ENCODE results near the gene STARD13.
A peak's percentile ranks its signal among the peaks of the same experiment; 100 is the strongest.

STARD13 gene

DNA sequence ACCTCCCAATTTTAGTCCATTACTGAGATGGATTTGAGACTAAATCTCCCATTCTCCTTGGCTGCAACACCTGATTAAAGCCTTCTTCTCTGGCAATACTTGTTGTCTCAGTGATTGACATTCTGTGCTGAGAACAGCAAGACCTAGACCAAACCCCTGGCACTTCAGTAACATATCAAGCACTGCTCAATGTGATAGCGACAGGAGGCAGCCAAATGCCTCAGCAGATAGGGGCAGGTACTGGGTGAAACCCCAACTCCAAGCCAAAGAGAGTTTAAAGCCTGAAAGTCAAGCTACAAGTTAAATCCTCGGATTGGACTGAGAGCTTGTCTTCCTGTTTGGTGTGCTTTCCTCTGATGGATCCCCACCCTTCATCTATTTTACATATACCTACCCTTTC is 52.7 kb downstream of the STARD13 start:
- TF ChIP-seq ZFX (IDR thresholded peaks at IDR 0.05; ENCODE audit: borderline replicate concordance), result no peak
- TF ChIP-seq, protein P1, sequence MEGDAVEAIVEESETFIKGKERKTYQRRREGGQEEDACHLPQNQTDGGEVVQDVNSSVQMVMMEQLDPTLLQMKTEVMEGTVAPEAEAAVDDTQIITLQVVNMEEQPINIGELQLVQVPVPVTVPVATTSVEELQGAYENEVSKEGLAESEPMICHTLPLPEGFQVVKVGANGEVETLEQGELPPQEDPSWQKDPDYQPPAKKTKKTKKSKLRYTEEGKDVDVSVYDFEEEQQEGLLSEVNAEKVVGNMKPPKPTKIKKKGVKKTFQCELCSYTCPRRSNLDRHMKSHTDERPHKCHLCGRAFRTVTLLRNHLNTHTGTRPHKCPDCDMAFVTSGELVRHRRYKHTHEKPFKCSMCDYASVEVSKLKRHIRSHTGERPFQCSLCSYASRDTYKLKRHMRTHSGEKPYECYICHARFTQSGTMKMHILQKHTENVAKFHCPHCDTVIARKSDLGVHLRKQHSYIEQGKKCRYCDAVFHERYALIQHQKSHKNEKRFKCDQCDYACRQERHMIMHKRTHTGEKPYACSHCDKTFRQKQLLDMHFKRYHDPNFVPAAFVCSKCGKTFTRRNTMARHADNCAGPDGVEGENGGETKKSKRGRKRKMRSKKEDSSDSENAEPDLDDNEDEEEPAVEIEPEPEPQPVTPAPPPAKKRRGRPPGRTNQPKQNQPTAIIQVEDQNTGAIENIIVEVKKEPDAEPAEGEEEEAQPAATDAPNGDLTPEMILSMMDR (IDR thresholded peaks at IDR 0.05), result no peak
- H3K27ac ChIP-seq, result no peak overlapping the region

DNA sequence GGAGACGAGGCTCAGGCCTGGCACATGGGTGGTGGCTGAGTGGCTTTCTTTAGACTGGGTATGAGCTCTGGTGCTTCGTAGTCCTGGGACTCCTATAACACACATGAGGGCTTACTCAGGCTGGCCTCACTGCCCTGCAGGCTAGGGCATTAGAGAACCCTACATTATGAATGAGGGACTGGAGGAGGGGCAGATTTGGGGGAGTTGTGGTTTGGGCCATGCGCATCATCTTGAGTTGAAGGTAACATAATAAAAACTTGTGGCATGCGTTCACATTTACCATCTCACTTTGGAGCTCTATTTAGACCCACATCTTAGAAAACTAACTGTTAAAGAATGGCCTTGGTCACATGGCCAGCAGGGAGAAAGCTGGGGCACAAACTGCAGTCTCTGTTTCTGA is 54.2 kb downstream of the STARD13 start:
- no peak overlapping the region for H3K27ac ChIP-seq
- TF ChIP-seq, protein P1 (IDR thresholded peaks at IDR 0.05), result no peak
- no peak for TF ChIP-seq ZFX (IDR thresholded peaks at IDR 0.05; ENCODE audit: borderline replicate concordance)

GRCh38 chr13:33230178-33230881 is 55.2 kb downstream of the STARD13 start:
- H3K27ac ChIP-seq, result no peak overlapping the region
- no peak for TF ChIP-seq ZFX (IDR thresholded peaks at IDR 0.05; ENCODE audit: borderline replicate concordance)
- TF ChIP-seq, protein P1 (IDR thresholded peaks at IDR 0.05), result no peak

GRCh38 chr13:33229446-33230177 is 55.9 kb downstream of the STARD13 start:
- TF ChIP-seq ZFX (IDR thresholded peaks at IDR 0.05; ENCODE audit: borderline replicate concordance), result no peak
- TF ChIP-seq, protein P1 (IDR thresholded peaks at IDR 0.05), result no peak
- H3K27ac ChIP-seq, result no peak overlapping the region

- TF ChIP-seq, protein P1 (IDR thresholded peaks at IDR 0.05), result peak; percentile 91
- TF ChIP-seq ZFX (IDR thresholded peaks at IDR 0.05; ENCODE audit: borderline replicate concordance), result no peak
- H3K27ac ChIP-seq, result no peak overlapping the region
These were observed 56.7 kb downstream of the STARD13 start for GRCh38 chr13:33228648-33229445.

- H3K27ac ChIP-seq, result no peak overlapping the region
- TF ChIP-seq, protein P1 (IDR thresholded peaks at IDR 0.05), result no peak
- TF ChIP-seq ZFX (IDR thresholded peaks at IDR 0.05; ENCODE audit: borderline replicate concordance), result no peak
These were observed 57.5 kb downstream of the STARD13 start for GRCh38 chr13:33227927-33228647.
